GM18526 (cell line): ENCODE results near the gene TXNDC16.

Experiments
- POLR2A ChIP-seq: IDR thresholded peaks from 3 replicates; pipeline ENCODE4 v1.6.1; 2011; ENCODE audit not compliant: insufficient read length; ENCODE audit errors: extremely low read depth

TXNDC16 gene

GRCh38 chr14:52481864-52482263, 70.4 kb downstream of the TXNDC16 start:
- TF ChIP-seq POLR2A = no peak

- no peak for TF ChIP-seq POLR2A
These were observed 78.7 kb downstream of the TXNDC16 start for GRCh38 chr14:52473557-52473956.

GRCh38 chr14:52472728-52473127, 79.6 kb downstream of the TXNDC16 start:
- TF ChIP-seq POLR2A = no peak

- TF ChIP-seq POLR2A = no peak
These were observed 84.6 kb downstream of the TXNDC16 start for GRCh38 chr14:52467515-52468266.

GRCh38 chr14:52464175-52464574, 88.1 kb downstream of the TXNDC16 start:
- TF ChIP-seq POLR2A = no peak

- TF ChIP-seq POLR2A = no peak
These were observed 88.9 kb downstream of the TXNDC16 start for GRCh38 chr14:52463375-52463774.

GRCh38 chr14:52461721-52462120, 90.6 kb downstream of the TXNDC16 start:
- no peak for TF ChIP-seq POLR2A

GRCh38 chr14:52458721-52459085, 93.6 kb downstream of the TXNDC16 start:
- no peak for TF ChIP-seq POLR2A

GRCh38 chr14:52457411-52457810, 94.9 kb downstream of the TXNDC16 start:
- TF ChIP-seq POLR2A = no peak

- no peak for TF ChIP-seq POLR2A
These were observed 96.8 kb downstream of the TXNDC16 start for GRCh38 chr14:52455291-52456088.

GRCh38 chr14:52447236-52447635, 105.1 kb downstream of the TXNDC16 start:
- TF ChIP-seq POLR2A = no peak

GRCh38 chr14:52446355-52446754, 106.0 kb downstream of the TXNDC16 start:
- TF ChIP-seq POLR2A = no peak

- TF ChIP-seq POLR2A = no peak
These were observed 108.8 kb downstream of the TXNDC16 start for GRCh38 chr14:52443506-52443905.

- TF ChIP-seq POLR2A = no peak
These were observed 109.7 kb downstream of the TXNDC16 start for GRCh38 chr14:52442602-52443001.

GRCh38 chr14:52442166-52442565, 110.1 kb downstream of the TXNDC16 start:
- no peak for TF ChIP-seq POLR2A

GRCh38 chr14:52439476-52439875, 112.8 kb downstream of the TXNDC16 start:
- TF ChIP-seq POLR2A = no peak

GRCh38 chr14:52434955-52435354, 117.3 kb downstream of the TXNDC16 start:
- TF ChIP-seq POLR2A = no peak

GRCh38 chr14:52430474-52430873, 121.8 kb downstream of the TXNDC16 start:
- no peak for TF ChIP-seq POLR2A
